HG02973 (cell line): Measurements from ENCODE around the gene TUBGCP6.
"Not testable (repeated sequence)": the region's sequence is repeated elsewhere in the genome, so short reads cannot be mapped to it uniquely, and the experiment has no call there.

Experiments
- ATAC-seq: cut with Tn5 transposase; IDR thresholded peaks from one replicate; pipeline ENCODE4 v1.9.1; 2021; ENCODE audit warnings: moderate library complexity; ENCODE audit not compliant: unreplicated experiment

TUBGCP6 gene

GRCh38 chr22:50213263-50213662, 31.6 kb downstream of the TUBGCP6 start:
- no peak for ATAC-seq

GRCh38 chr22:50211147-50211546, 33.7 kb downstream of the TUBGCP6 start:
- ATAC-seq, result no peak

- ATAC-seq, result no peak
Measured at GRCh38 chr22:50210378-50211139, 34.3 kb downstream of the TUBGCP6 start.

GRCh38 chr22:50209893-50210292, 34.9 kb downstream of the TUBGCP6 start:
- no peak for ATAC-seq

GRCh38 chr22:50208939-50209892, 35.6 kb downstream of the TUBGCP6 start:
- ATAC-seq, result no peak

- no peak for ATAC-seq
Measured at GRCh38 chr22:50208430-50208938, 36.3 kb downstream of the TUBGCP6 start.

GRCh38 chr22:50207383-50208140, 37.3 kb downstream of the TUBGCP6 start:
- no peak for ATAC-seq

- no peak for ATAC-seq
Measured at GRCh38 chr22:50206599-50206998, 38.2 kb downstream of the TUBGCP6 start.

- ATAC-seq, result no peak
Measured at GRCh38 chr22:50205781-50206569, 38.8 kb downstream of the TUBGCP6 start.

- ATAC-seq, result not testable (repeated sequence)
Measured at GRCh38 chr22:50204998-50205397, 39.8 kb downstream of the TUBGCP6 start.

- ATAC-seq, result no peak
Measured at GRCh38 chr22:50204571-50204970, 40.3 kb downstream of the TUBGCP6 start.

- ATAC-seq, result no peak
Measured at GRCh38 chr22:50203288-50203687, 41.5 kb downstream of the TUBGCP6 start.

- ATAC-seq, result no peak
Measured at GRCh38 chr22:50202130-50202666, 42.6 kb downstream of the TUBGCP6 start.

GRCh38 chr22:50201191-50202129, 43.4 kb downstream of the TUBGCP6 start:
- ATAC-seq, result peak; percentile 16

GRCh38 chr22:50200461-50201190, 44.2 kb downstream of the TUBGCP6 start, which contains the start of gene SELENOO:
SELENOO (plus strand) TSS chr22:50201011; CDS start chr22:50201037, 26 bp downstream.
- peak; percentile 41 for ATAC-seq

- ATAC-seq, result peak; percentile 11
Measured at GRCh38 chr22:50199829-50200460, 44.9 kb downstream of the TUBGCP6 start.

- no peak for ATAC-seq
Measured at GRCh38 chr22:50199251-50199721, 45.5 kb downstream of the TUBGCP6 start.
